ENCODE results near the gene SLC44A5. TPM values are rescaled to one million over a fixed set of nuclear protein-coding genes. Genes with fewer than 3 reads are reported as not detected.

The SLC44A5 gene
- total RNA-seq, 1 experiment from 2014 or later, result 0.18 TPM

DNA sequence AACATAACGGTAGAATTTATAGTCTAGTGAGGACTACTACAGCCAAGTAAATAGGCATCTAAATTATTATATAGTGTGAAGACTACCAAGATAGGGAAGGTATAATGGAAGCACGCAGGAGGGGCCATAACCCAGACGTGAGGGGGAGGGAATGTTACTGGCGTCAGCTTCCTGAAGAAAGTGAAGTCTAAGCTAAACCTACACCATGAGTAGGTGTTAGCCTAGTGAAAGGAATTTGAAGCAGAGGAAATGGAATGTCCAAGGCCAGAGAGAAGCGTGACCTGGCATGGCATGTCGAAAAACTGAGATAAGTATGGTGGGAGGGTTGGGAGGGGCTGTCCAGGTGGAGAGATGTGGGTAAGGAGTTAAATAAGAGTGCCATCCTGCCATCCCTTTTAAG is 140.5 kb downstream of the SLC44A5 start:
- H3K4me1 ChIP-seq (ENCODE audit: control insufficient read depth, insufficient read depth, low read length), result no peaks in the 10 kb centered on the region
- in situ Hi-C loops (cut with HindIII; ENCODE audit: low pct_unique_long_range_greater_than_20kb, low sequenced_read_pairs), result no loop called here
- ChIA-PET POLR2A (no interaction called here), CTCF (no interaction called here)
- H3K9me3 ChIP-seq (ENCODE audit: control insufficient read depth, insufficient read depth, low read depth, low read length), result no peaks in the 10 kb centered on the region
- no TSS peak for BruUV-seq (replicated peaks)
- H3K27ac ChIP-seq (ENCODE audit: low read length), result no peak overlapping the region
- intact Hi-C loops (cut with micrococcal nuclease; ENCODE audit: unreplicated experiment), result no loop called here
- H3K27me3 ChIP-seq (ENCODE audit: control insufficient read depth, insufficient read depth, low read length), result no peaks in the 10 kb centered on the region
- no peak for ATAC-seq
- no peak for DNase-seq (ENCODE audit: low read depth, low spot score)
- H3K36me3 ChIP-seq (ENCODE audit: control insufficient read depth, insufficient read depth, low read length), result no peaks in the 10 kb centered on the region
- no peak overlapping the region for H3K4me3 ChIP-seq (ENCODE audit: low read depth in 2 of 2, low read length in 2 of 2)
- TF ChIP-seq TCF7L2 (IDR thresholded peaks at IDR 0.05; ENCODE audit: low read depth, low read length) (no peak), SIN3A (IDR thresholded peaks at IDR 0.05; ENCODE audit: borderline replicate concordance, insufficient read depth, low read depth, low read length) (no peak), POLR2AphosphoS5 (IDR thresholded peaks at IDR 0.05; ENCODE audit: low read depth, low read length) (no peak)
- TF ChIP-seq, protein P1, sequence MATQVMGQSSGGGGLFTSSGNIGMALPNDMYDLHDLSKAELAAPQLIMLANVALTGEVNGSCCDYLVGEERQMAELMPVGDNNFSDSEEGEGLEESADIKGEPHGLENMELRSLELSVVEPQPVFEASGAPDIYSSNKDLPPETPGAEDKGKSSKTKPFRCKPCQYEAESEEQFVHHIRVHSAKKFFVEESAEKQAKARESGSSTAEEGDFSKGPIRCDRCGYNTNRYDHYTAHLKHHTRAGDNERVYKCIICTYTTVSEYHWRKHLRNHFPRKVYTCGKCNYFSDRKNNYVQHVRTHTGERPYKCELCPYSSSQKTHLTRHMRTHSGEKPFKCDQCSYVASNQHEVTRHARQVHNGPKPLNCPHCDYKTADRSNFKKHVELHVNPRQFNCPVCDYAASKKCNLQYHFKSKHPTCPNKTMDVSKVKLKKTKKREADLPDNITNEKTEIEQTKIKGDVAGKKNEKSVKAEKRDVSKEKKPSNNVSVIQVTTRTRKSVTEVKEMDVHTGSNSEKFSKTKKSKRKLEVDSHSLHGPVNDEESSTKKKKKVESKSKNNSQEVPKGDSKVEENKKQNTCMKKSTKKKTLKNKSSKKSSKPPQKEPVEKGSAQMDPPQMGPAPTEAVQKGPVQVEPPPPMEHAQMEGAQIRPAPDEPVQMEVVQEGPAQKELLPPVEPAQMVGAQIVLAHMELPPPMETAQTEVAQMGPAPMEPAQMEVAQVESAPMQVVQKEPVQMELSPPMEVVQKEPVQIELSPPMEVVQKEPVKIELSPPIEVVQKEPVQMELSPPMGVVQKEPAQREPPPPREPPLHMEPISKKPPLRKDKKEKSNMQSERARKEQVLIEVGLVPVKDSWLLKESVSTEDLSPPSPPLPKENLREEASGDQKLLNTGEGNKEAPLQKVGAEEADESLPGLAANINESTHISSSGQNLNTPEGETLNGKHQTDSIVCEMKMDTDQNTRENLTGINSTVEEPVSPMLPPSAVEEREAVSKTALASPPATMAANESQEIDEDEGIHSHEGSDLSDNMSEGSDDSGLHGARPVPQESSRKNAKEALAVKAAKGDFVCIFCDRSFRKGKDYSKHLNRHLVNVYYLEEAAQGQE (IDR thresholded peaks at IDR 0.05; ENCODE audit: insufficient read depth in 1 of 2, low read depth in 2 of 2, low read length in 1 of 2), result no peak
- TF ChIP-seq, protein P2, sequence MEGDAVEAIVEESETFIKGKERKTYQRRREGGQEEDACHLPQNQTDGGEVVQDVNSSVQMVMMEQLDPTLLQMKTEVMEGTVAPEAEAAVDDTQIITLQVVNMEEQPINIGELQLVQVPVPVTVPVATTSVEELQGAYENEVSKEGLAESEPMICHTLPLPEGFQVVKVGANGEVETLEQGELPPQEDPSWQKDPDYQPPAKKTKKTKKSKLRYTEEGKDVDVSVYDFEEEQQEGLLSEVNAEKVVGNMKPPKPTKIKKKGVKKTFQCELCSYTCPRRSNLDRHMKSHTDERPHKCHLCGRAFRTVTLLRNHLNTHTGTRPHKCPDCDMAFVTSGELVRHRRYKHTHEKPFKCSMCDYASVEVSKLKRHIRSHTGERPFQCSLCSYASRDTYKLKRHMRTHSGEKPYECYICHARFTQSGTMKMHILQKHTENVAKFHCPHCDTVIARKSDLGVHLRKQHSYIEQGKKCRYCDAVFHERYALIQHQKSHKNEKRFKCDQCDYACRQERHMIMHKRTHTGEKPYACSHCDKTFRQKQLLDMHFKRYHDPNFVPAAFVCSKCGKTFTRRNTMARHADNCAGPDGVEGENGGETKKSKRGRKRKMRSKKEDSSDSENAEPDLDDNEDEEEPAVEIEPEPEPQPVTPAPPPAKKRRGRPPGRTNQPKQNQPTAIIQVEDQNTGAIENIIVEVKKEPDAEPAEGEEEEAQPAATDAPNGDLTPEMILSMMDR (IDR thresholded peaks at IDR 0.05), result no peak

GRCh38 chr1:75469586-75470173 is 141.2 kb downstream of the SLC44A5 start:
- Histone ChIP-seq H3K27ac (ENCODE audit: low read length) (no peak overlapping the region), H3K4me1 (ENCODE audit: control insufficient read depth, insufficient read depth, low read length) (no peaks in the 10 kb centered on the region), H3K27me3 (ENCODE audit: control insufficient read depth, insufficient read depth, low read length) (no peaks in the 10 kb centered on the region), H3K36me3 (ENCODE audit: control insufficient read depth, insufficient read depth, low read length) (no peaks in the 10 kb centered on the region), H3K4me3 (ENCODE audit: low read depth in 2 of 2, low read length in 2 of 2) (no peak overlapping the region), H3K9me3 (ENCODE audit: control insufficient read depth, insufficient read depth, low read depth, low read length) (no peaks in the 10 kb centered on the region)
- DNase-seq (ENCODE audit: low read depth, low spot score), result no peak
- in situ Hi-C loops (cut with HindIII; ENCODE audit: low pct_unique_long_range_greater_than_20kb, low sequenced_read_pairs) (no loop called here), intact Hi-C loops (cut with micrococcal nuclease; ENCODE audit: unreplicated experiment) (no loop called here)
- CTCF ChIA-PET, result no interaction called here
- no peak for ATAC-seq
- TF ChIP-seq, protein P2 (IDR thresholded peaks at IDR 0.05), result no peak
- TF ChIP-seq POLR2AphosphoS5 (IDR thresholded peaks at IDR 0.05; ENCODE audit: low read depth, low read length) (no peak), TCF7L2 (IDR thresholded peaks at IDR 0.05; ENCODE audit: low read depth, low read length) (no peak), SIN3A (IDR thresholded peaks at IDR 0.05; ENCODE audit: borderline replicate concordance, insufficient read depth, low read depth, low read length) (no peak)
- TF ChIP-seq, protein P1 (IDR thresholded peaks at IDR 0.05; ENCODE audit: insufficient read depth in 1 of 2, low read depth in 2 of 2, low read length in 1 of 2), result no peak
- no TSS peak for BruUV-seq (replicated peaks)
- POLR2A ChIA-PET, result no interaction called here

Data from Panc1 (cell line).